A549 (cell line): ENCODE measurements around the gene C7.

ENCODE experiments used
- CTCF ChIP-seq: fragments of >200 bp; sonication (Bioruptor Twin); formaldehyde crosslinking; IDR thresholded peaks from 3 replicates; pipeline ENCODE4 v1.5.1; 2016
- HDAC2 ChIP-seq: fragments of 200-600 bp; sonication (generic); IDR thresholded peaks from 2 replicates; pipeline ENCODE4 v1.6.1; 2016

- TF ChIP-seq CTCF (no peak), HDAC2 (no peak)
Measured at GRCh38 chr5:40995801-40996586, 86.7 kb downstream of the C7 start.
